DND-41 (cell line): Measurements from ENCODE around the gene ECI1.
A peak's percentile ranks its signal among the peaks of the same experiment; 100 is the strongest.

ENCODE experiments used
- ATAC-seq: fragments of 200-7000 bp; cut with Tn5 transposase; 3 replicates; pipeline ENCODE4 v1.9.1; 2021; ENCODE audit warnings: low read depth; ENCODE audit not compliant: insufficient read depth
- DNase-seq: peaks from one replicate; pipeline ENCODE4 v3.0.0-alpha.2; 2020
- H2AFZ ChIP-seq: 2 replicates; pipeline ENCODE4 v1.6.0; 2012; ENCODE audit warnings: low read depth, low read length
- H3K27ac ChIP-seq: 2 replicates; pipeline ENCODE4 v1.5.1; 2012; ENCODE audit warnings: low read length, inconsistent platforms
- H3K27me3 ChIP-seq: fragments of 200-600 bp; sonication (generic); 2 replicates; pipeline ENCODE4 v1.6.0; 2012; ENCODE audit warnings: low read length, mild to moderate bottlenecking, inconsistent platforms; ENCODE audit not compliant: insufficient read depth, poor library complexity
- H3K36me3 ChIP-seq: 2 replicates; pipeline ENCODE4 v1.5.1; 2012; ENCODE audit warnings: low read length, inconsistent platforms; ENCODE audit not compliant: insufficient read depth
- H3K4me1 ChIP-seq: 2 replicates; pipeline ENCODE4 v1.5.1; 2012; ENCODE audit warnings: mild to moderate bottlenecking, low read length; ENCODE audit not compliant: insufficient read depth
- H3K4me2 ChIP-seq: 2 replicates; pipeline ENCODE4 v1.6.0; 2012; ENCODE audit warnings: mild to moderate bottlenecking, moderate library complexity, low read length, inconsistent platforms; ENCODE audit not compliant: insufficient read depth
- H3K4me3 ChIP-seq, 2 experiments: fragments of 200-600 bp in 1 of 2; shearing (Covaris generic) in 1 of 2; 2 replicates each; pipeline ENCODE4 v1.5.1; 2012 to 2016; ENCODE audit warnings: inconsistent platforms in 2 of 2, low read length in 2 of 2, mild to moderate bottlenecking in 2 of 2, low read depth in 1 of 2, moderate library complexity in 1 of 2
- H3K79me2 ChIP-seq: 2 replicates; pipeline ENCODE4 v1.6.0; 2012; ENCODE audit warnings: low read length, inconsistent platforms; ENCODE audit not compliant: insufficient read depth
- H3K9ac ChIP-seq: 2 replicates; pipeline ENCODE4 v1.6.0; 2012; ENCODE audit warnings: low read depth, mild to moderate bottlenecking, inconsistent platforms, low read length, moderate library complexity
- H3K9me3 ChIP-seq: 2 replicates; pipeline ENCODE4 v1.5.1; 2012; ENCODE audit warnings: low read length, moderate library complexity, mild to moderate bottlenecking, inconsistent platforms; ENCODE audit not compliant: insufficient read depth, severe bottlenecking
- H4K20me1 ChIP-seq: 2 replicates; pipeline ENCODE4 v1.6.0; 2012; ENCODE audit warnings: low read length; ENCODE audit not compliant: insufficient read depth
- CTCF ChIP-seq: IDR thresholded peaks from 2 replicates; pipeline ENCODE4 v1.5.1; 2012; ENCODE audit warnings: borderline replicate concordance, low read length, moderate library complexity, mild to moderate bottlenecking; ENCODE audit not compliant: poor library complexity, severe bottlenecking; ENCODE audit errors: extremely low read depth
- EZH2 ChIP-seq: IDR thresholded peaks from 3 replicates; pipeline ENCODE4 v1.6.1; 2012; ENCODE audit warnings: borderline replicate concordance, low read depth, mild to moderate bottlenecking, moderate library complexity, low read length, inconsistent platforms; ENCODE audit not compliant: severe bottlenecking

ECI1 gene

GRCh38 chr16:2278956-2279800, 27.8 kb upstream of the ECI1 start:
- Histone ChIP-seq H3K4me1 (no peaks in the 10 kb centered on the region), H3K36me3 (no peaks in the 10 kb centered on the region), H3K27ac (no peak overlapping the region), H3K9me3 (no peaks in the 10 kb centered on the region), H4K20me1 (peaks cover 7% of the 10 kb centered on the region; the same call in 1 of the 2 replicates), H3K4me3 (no peak overlapping the region), H3K9ac (no peak overlapping the region), H2AFZ (no peak overlapping the region), H3K4me2 (no peak overlapping the region), H3K79me2 (no peaks in the 10 kb centered on the region), H3K27me3 (no peaks in the 10 kb centered on the region)
- TF ChIP-seq EZH2 (no peak), CTCF (no peak)
- no peak for DNase-seq
- ATAC-seq, result no peak

GRCh38 chr16:2278272-2278608, 26.9 kb upstream of the ECI1 start:
- Histone ChIP-seq H3K4me2 (no peak overlapping the region), H3K27ac (no peak overlapping the region), H2AFZ (no peak overlapping the region), H3K9ac (no peak overlapping the region), H3K9me3 (no peaks in the 10 kb centered on the region), H3K4me1 (no peaks in the 10 kb centered on the region), H3K4me3 (no peak overlapping the region), H3K27me3 (no peaks in the 10 kb centered on the region), H3K36me3 (no peaks in the 10 kb centered on the region), H3K79me2 (no peaks in the 10 kb centered on the region), H4K20me1 (peaks cover 9% of the 10 kb centered on the region; the same call in 1 of the 2 replicates)
- DNase-seq (no peak), ATAC-seq (0 out of 3 replicates have a peak, but pooled peaks have one; percentile 47)
- no peak for TF ChIP-seq EZH2
- TF ChIP-seq CTCF, result peak; percentile 28

GRCh38 chr16:2277466-2278271, 26.3 kb upstream of the ECI1 start:
- H4K20me1 ChIP-seq, result 0 out of 2 replicates have a peak, but pooled peaks cover 10% of the 10 kb centered on the region
- no peaks in the 10 kb centered on the region for H3K27me3 ChIP-seq
- no peaks in the 10 kb centered on the region for H3K9me3 ChIP-seq
- no peak for ATAC-seq
- no peak overlapping the region for H2AFZ ChIP-seq
- no peak overlapping the region for H3K4me3 ChIP-seq
- no peaks in the 10 kb centered on the region for H3K4me1 ChIP-seq
- H3K9ac ChIP-seq, result no peak overlapping the region
- no peak overlapping the region for H3K4me2 ChIP-seq
- H3K36me3 ChIP-seq, result no peaks in the 10 kb centered on the region
- DNase-seq, result no peak
- no peak overlapping the region for H3K27ac ChIP-seq
- TF ChIP-seq EZH2 (no peak), CTCF (no peak)
- no peaks in the 10 kb centered on the region for H3K79me2 ChIP-seq
